HCEC 1CT (cell line): ENCODE measurements around the gene PTPRN2.

ENCODE experiments used
- DNase-seq: peaks from one replicate; pipeline ENCODE4 v3.0.0-alpha.2; 2017

The PTPRN2 gene

DNA sequence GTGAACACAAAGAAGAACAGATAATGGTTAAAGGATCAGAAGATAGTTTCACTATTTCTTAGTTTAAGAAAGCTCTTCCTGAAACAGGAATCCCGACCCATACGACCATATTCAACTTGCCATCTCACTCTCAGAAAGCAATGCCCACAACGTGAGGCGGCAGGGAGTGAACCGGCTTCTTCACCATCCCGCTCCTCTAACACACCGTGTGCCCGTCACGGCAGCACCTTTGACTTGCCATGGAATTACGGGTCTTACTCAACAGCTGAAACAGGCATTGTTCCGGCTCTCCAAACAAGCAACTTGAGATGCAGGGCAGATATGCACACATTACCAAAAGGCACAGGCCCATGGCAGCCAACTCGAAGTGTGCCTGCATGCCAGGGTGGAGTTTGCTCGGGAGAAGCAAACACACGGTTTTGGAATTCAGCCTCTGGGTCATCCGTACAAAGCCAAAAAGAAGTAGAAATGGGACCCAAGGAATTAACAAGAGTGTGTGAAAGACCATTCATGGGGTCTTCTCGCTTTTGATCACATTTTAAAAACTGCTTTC, 957.2 kb downstream of the PTPRN2 start:
- no peak for DNase-seq

DNA sequence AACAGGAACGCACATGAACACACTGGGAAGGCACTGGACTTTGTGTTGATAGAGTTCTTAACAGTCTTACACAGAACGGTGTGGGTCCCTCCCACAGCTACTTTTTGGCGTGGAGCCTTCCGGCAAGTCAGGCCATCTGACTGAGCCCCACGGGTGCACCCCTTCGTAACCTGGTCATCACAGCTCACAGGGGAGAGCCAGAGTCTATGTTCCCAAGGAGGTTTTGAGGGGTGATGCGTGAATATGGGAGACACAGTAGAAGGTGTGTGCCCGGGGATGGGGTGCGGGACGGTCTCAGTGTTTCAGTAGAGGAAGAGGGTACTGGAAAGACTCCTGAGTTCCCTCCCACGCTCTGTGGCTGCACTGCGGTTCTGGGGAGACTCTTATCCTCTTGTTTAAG, 959.2 kb downstream of the PTPRN2 start:
- no peak for DNase-seq

DNA sequence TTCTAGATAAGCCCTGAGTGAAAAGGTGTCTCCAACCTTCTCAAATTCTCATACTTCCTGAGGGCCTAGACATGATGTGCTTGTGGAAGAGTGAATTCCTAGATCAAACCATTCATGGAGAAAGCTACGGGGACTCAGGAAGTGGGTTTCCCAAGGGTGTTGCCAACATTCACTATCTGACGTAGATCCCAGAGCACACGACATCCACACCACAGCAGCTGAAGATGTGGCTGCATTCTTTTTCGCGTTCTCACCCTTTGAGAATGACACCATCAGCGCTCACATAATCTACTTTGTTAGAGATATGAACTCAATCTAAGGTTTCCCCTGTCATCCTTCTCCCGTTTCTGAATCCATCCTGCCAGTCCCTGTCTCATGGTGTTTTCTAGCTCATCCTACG, 960.0 kb downstream of the PTPRN2 start:
- DNase-seq = no peak

DNA sequence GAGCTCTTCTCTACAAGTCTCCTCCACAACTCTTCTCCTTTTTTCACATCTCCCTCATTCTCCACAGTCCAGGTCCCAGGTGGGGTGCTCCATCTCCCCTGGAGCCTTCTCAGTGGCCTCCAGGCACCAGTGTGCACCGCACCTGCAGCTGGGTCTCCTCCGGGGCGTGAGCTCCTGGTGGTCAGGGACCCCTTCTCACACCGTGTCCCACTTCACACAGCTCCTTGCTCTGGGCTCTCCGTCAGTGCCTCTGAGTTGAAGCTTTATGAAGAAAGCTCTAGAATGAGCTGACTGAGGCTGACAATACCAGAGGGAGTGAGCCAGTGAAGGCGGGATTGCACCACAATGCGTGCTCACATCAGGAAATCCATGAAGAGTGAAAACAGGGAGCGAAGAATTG, 960.6 kb downstream of the PTPRN2 start:
- no peak for DNase-seq

DNA sequence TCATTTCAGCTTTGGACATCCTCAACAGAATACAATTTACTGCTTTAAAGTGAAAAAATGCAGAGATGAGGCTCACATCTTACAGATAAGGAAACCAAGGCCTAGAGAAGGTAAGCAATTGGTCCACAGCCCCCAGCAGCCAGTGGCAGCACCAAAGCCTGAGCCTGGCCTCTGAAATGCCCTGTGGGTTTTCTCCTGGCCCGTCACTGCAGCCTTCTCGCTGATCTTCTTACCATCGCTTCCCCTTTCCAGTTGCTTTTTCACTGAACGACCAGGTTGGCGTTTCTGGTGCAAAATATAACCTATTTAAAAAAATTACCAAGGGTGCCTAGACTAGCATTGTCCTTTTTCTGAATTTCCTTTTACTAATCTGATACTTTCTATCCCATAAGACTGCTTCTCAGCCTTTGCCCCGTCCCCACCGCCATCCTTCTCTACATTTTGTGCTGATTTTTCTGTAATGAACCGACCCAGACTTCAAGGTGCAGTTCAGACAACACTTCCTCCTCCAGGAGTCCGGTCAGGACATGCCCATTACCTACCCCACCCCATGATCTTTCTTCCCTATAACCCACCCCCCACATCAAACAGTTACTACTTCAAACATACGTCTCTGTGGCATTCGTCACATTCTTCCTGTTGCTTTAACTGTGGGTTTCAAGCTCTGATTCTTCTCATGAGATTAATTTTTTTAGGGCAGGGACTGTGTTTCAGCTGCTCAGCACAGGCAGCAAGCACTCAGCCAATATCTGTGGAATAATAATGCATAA, 961.5 kb downstream of the PTPRN2 start:
- DNase-seq = no peak

DNA sequence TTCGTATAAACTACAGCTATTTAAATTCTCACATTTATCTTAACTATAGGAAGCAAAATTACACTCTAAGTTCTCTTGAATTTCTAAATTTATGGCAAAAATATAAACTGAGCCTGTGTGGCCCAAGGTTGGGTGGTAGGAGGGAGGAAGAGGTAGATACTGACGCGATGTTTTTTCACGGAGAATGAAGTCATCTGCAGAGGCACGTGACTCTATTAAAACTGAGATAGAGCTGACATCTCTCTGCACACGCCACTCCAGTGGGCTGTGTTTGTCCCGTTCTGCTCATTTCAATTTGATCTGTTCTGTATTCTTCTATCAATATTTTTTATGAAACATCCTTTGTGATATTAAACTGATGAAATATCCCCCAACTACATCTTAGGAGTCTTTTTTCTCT, 964.1 kb downstream of the PTPRN2 start:
- DNase-seq = no peak

DNA sequence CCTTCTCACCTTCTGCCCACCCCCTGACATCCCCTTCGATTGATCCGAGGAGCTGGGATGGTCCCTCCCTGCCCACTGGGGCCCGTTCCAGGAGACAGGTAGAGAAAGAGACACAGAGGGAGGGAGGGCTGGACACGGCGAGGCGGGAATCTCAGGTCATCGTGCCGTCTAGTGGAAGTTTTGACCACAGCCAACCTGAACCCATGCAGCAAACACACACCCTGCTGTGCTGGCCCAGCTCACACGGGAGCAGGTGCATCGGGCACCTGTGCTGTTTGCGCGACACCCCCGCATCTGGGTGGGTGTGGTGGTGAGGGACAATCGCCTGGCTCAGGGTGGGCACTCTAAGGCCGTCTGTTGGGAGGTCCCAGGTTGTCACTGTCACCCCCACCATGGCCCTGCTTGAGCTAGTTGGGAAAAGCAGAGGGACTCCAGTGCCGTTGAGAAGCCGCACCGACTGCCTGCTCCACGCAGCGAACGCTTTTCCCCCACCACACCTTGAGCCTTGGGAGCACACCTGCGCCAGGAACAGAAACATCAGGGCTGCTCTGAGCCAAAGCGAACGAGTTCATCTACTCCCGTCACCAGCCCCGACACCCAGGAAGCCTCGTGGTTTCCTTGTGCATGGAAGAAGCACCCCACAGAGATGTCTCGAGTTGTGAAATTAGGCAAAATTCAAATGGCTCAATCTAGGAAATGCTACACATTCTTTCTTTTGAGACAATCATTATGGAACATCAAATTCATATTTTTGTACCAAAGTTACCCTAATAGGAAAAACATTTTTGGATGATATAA, 965.0 kb downstream of the PTPRN2 start:
- no peak for DNase-seq

DNA sequence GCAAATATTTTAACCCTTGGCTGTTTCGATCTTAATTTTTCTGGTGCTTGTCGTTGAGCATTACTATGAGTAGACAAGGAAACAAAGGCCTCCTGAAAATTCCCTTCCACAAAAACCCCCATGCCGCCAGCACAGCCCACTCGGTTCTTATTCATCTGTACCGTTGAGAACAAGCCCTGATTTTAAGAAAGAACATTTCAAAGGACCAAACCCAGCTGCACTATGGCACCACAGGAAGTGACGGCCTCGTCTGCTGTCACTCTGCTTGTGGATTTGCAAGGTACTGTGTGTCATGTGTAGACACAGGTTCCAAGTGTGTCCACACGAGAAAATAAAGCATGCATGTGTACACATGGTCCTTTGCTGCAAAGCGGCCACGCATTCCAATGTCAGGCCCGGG, 965.6 kb downstream of the PTPRN2 start:
- DNase-seq = no peak

DNA sequence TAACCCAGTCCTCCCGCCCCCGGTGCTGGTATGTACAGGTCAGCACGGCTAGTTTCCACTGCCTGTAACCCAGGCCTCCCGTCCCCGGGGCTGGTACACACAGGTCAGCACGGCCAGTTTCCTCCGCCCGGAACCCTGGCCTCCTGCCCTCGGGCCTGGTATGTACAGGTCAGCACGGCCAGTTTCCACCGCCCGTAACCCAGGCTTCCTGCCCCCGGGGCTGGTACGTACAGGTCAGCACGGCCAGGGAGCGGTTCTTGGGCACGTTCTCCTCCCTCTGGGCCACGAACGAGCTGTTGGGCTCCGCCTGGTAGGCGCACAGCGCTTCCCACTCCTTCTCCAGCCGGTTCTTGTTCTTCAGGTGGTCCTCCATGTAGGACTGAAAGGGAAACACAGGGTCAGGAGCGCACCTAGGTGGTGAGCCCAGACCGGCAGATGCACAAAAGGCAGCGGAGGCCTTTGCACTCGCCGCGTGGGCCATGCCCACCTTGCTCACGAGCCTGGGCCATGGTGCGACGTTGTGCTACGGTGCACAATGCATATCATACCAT, 966.4 kb downstream of the PTPRN2 start:
- no peak for DNase-seq

DNA sequence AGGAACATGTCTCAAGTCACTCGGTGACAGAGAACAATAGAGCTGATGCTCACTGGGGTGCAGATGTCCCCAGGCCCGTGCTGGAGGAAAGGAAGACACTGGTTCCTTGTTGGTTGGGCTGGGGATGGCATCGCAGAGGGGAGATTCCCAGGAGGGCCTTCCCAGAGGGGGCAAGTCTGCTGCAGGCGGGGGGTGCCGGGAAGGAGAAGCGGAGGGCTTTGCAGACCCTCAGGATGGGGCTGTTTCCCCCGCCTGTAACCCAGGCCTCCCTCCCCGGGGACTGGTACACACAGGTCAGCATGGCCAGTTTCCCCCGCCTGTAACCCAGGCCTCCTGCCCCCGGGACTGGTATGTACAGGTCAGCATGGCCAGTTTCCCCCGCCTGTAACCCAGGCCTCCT, 967.0 kb downstream of the PTPRN2 start:
- DNase-seq = no peak

DNA sequence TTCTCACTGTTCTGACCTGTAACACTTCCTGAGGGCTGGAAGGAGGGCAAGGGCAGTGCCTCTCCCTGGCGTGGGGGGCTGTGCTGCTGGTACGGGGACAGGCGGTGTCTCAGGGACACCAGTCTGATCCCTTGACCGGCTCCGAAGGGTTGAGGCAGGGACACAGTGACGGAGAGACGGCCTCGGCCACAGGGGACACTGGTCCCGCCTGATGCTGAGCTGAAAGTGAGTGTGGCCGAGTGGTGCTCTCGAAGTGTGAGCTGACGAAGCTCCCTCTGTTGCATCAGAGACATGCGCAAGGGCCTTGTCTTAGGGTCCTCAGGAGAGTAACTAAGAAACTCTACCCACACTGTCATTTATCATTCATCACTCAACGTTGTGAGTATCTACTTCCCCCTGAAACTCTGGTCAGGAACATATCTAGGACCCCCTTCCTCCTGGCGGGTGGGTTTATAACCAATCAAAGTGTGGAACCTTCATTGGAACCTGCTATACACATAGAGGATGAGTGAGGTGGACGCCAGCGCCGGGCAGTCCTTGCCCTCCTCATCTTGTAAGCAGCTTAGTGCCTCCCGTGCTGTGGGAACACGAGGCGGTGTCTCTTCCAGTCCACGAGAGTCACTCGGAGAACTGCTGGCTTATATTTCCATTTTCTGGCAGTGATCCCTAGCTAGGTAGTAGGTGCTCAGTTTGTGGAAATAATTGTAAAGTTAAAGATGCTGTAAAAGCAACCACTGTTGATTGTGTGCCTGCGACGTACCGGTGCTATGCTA, 967.7 kb downstream of the PTPRN2 start:
- DNase-seq = no peak

DNA sequence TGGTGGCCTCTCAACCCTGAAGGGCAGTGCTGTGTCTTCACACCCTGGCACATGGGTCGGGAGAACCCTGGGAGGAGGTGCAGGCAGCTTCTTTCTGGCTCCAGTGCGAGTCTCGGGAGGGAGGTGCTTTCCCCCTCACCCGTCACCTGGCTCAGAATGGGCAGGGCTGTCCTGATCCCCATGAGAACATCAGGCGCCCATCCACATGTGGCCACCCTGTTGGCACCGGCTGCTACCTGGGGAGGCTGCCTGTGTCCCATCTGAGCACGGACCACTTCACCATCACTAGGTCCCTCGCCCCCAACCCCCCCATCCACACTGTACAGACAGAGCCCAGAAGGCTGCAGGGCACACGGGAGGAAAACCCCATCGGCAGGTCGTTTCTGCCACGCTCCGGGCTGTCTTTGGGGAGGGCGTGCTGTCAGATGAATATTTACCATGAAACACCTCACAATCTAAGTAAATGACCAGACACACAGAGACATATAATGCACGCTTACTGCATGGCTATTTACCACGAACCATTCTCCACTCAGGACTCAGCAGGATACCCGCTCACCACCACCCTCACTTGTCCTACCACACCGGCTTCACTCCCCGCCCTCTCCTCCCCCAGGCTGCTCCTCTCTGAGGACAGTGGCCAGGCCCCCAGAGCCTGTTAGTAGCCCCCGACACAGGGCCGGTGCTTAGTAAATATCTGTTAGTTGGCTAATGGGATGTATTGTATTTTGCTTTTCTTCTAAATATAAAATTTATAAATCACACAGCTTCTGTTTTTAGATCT, 968.6 kb downstream of the PTPRN2 start:
- DNase-seq = no peak

DNA sequence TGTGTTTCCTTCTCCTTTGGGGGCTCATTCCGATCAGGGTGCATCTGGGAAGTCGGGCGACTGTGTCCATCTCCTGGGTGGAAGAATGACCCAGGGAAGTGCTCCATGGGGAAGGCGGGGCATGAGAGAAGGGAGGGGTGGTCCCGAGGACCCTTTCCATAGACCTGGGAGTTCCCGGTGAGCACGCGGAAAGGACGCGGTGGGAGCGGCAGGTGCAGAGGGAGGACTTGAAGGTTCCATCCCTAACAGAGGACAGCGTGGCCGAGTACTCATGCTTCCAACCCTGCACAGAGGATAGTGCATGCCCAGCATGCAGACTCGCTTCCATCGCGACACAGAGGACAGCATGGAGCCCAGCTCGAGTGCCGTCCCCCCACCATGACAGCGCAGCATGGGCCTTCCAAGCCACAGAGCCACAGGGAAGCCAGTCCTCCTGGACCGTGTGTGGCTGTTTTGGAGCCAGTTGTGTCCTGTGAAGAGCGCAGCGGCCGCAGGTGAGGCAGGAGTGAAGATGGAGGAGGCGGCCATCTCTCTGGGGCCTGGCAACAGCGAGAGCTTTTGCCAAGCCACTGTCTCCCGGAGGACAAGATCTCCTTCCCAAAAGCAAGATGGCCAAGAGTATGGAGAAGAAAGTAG, 969.4 kb downstream of the PTPRN2 start:
- DNase-seq = no peak

DNA sequence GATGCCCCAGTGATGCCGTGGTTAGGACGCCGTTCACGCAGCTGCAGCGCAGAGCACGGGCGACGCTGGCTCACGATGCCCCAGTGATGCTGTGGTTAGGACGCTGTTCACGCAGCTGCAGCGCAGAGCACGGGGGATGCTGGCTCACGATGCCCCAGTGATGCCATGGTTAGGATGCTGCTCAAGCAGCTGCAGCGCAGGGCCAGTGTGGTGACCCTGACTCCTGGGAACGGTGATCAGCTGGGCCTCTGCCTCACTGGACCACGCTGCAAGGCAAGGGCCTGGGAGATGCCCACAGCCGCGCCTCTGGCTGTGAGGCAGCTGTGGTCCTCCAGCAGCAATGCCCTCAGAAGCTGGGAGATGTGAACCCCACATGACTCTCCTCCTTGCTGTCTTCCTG, 970.2 kb downstream of the PTPRN2 start:
- no peak for DNase-seq

DNA sequence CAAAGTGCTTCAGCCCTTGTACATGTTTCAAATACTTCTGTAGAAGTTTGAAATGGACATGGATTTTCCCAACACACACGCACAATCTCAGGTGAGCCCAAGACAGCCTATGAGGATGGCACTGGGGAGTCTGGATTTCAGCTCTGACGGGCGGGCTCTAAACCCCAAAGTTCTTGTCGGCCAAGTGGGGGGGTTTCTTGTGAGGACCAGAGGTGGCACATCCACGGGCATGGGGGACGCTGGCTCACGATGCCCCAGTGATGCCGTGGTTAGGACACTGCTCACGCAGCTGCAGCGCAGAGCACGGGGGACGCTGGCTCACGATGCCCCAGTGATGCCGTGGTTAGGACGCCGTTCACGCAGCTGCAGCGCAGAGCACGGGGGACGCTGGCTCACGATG, 970.7 kb downstream of the PTPRN2 start:
- no peak for DNase-seq

DNA sequence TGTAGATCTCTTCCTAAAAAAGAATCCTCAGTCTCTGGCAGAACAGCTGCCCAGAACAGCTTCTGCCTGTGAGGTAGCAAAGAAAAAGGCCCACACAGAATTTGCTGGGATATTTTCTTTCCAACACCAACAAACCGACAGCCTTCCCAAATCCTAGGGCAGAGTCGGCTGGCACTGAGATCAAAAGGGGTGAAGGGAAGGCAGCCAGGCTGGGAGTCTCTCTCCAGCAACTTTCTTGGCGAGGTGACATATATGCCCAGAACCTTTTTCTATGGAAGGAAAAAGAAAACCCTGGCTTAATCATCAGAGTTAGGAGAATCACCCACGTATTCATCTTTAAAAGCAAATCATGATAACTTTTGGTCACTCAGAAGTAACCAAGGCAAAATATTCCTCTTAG, 971.2 kb downstream of the PTPRN2 start:
- DNase-seq = no peak

DNA sequence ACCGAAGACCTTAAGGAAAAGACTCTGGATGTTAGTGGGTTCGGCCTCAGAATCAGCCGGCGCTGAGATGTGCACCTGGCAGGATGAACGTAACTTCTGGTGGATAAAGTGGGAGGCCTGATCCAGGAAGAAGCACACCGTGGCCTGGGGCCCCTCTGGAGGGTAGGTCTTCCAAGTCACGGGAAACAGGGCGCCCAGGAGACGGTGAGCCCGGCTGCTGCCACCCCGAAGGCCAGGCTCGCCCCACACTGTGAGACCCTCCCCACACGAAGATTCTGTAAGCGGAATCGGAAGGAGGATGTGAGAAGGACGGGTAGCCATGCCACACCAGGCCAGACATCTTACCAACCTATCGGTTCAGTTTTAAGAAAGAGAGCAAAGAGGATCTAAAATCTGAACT, 971.8 kb downstream of the PTPRN2 start:
- no peak for DNase-seq

DNA sequence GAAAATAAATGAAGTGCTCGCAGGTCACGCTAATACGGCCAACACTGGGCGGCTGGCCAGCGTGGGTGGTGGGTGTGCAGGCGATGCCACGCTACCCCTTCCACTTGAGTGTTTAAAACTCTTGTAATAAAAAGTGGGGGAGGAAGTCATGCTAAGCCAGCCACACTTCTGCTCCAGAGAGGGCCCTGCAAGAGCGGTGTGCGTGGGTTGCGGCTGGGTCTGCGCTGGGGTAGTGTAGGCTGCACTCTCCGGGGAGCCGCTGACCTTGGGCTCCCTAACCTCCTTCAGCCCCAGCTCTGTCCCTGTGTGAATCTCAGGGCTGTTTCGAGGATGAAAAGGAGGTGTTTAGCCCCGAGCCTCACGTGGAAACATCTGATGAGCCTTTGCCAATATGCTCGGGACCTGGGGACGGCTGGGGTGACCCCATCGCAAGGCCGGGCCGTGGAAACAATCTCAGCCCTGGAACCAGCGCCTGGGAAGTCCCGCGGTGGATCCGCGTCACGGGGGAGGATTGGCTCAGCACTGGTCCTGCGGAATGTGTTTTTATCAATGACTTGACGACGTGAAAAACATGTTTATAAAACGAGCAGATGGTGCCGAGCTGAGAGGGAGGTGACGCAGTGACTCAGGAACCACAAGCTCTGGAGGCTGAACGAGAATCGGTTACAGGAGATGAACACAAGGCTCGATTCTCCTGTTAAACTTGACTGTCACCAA, 972.4 kb downstream of the PTPRN2 start:
- no peak for DNase-seq

DNA sequence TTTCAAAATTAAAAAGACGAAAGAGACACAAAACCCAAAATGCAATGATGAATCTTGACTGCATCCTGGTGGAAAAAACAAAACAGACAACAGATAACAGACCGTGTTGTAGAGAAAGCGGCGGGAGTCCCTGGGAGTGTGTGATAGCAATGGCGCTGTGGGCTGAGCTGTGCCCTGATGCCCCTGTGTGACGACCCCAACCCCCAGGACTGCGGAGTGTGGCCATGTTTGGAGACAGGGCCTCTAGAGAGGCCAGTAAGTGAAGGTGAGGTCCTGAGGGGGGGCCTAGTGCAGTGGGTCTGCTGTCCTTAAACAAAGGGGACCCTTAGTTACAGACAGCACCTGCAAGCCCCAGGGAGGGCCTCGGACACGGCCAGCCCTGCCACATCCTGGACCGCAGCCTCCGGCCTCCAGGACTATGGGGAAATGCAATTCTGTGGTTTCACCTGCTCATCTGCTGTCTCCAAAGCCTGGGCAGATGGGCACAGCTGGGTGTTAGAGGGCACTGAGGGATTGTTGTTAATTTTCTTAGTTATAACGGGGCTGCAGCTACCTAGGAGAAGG, 973.1 kb downstream of the PTPRN2 start:
- DNase-seq = no peak

DNA sequence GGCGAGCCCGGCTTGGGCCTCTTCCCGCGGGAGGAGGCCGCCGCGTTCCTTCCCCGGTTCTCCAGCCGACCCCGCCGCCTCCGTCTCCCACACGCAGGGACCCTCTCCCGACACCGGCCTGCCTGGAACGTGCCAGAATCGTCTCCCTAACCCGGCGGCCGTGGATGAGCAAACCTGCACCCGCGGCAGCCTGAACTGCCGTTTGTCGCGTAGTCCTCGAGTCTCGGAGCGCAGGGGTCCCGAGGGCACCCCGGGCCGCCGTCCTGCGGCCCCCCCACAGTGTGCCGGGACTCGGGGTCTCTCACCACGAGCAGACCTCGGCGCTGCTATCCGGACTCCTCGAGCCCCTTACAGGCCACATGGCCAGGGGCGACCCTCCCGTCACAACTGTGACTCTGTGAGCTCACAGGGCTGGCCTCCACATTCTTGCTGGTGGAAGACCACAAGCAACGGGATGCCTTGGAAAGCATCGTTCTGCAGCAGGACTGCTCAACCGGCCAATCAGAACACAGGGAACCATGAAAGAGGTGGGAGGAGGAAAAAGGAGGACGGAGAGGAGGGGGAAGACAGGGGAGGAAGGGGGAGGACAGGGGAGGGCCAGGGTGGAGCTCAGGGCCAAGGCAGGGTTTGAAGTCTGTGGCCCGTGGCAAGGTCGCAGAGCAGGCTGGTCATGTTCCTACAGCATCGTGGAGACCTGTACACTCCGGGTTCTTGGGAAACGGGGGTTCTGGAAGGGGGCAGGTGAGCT, 973.9 kb downstream of the PTPRN2 start:
- no peak for DNase-seq
